OCI-LY3 (cell line): ENCODE results near the gene MTUS2.

ENCODE experiments used
- H2AFZ ChIP-seq: fragments of 200-600, 300-600 bp; shearing (Covaris generic); 2 replicates; pipeline ENCODE4 v1.6.0; 2014; ENCODE audit warnings: antibody characterized with exemption, low read depth, low read length
- H3K27ac ChIP-seq: fragments of 200-600, 300-600 bp; sonication (generic); 2 replicates; pipeline ENCODE4 v1.5.1; 2014; ENCODE audit warnings: mild to moderate bottlenecking, low read length, moderate library complexity, mixed read lengths
- H3K27me3 ChIP-seq: fragments of 200-600, 300-600 bp; sonication (generic); 2 replicates; pipeline ENCODE4 v1.6.1; 2014; ENCODE audit warnings: low read depth, low read length, mixed read lengths
- H3K36me3 ChIP-seq: fragments of 200-600, 300-600 bp; sonication (generic); replicated peaks from 2 replicates; pipeline ENCODE3; 2014; ENCODE audit warnings: low read depth, low read length, mixed read lengths
- H3K4me1 ChIP-seq: fragments of 300-600, 200-600 bp; sonication (generic); 2 replicates; pipeline ENCODE4 v1.6.1; 2014; ENCODE audit warnings: low read length, mixed read lengths
- H3K4me2 ChIP-seq: fragments of 200-600, 300-600 bp; sonication (generic); 2 replicates; pipeline ENCODE4 v1.6.1; 2014; ENCODE audit warnings: low read length, mixed read lengths
- H3K4me3 ChIP-seq: fragments of 300-600, 200-600 bp; sonication (generic); 2 replicates; pipeline ENCODE4 v1.5.1; 2014; ENCODE audit warnings: antibody characterized with exemption, mild to moderate bottlenecking, low read length, moderate library complexity
- H3K79me2 ChIP-seq: fragments of 300-600, 200-600 bp; shearing (Covaris generic); 2 replicates; pipeline ENCODE4 v1.6.1; 2014; ENCODE audit warnings: mild to moderate bottlenecking, low read length, mixed read lengths
- H3K9ac ChIP-seq: fragments of 300-600, 200-600 bp; shearing (Covaris generic); 2 replicates; pipeline ENCODE4 v1.6.0; 2014; ENCODE audit warnings: mild to moderate bottlenecking, low read length, moderate library complexity
- H3K9me3 ChIP-seq: fragments of 200-600, 300-600 bp; shearing (Covaris generic); 2 replicates; pipeline ENCODE4 v1.6.1; 2014; ENCODE audit warnings: low read length, mixed read lengths; ENCODE audit not compliant: insufficient read depth
- H4K20me1 ChIP-seq: fragments of 200-600, 300-600 bp; sonication (generic); 2 replicates; pipeline ENCODE4 v1.6.1; 2016; ENCODE audit warnings: low read length, mixed read lengths; ENCODE audit not compliant: insufficient read depth
- CTCF ChIP-seq: fragments of 200-600, 300-600 bp; sonication (generic); IDR thresholded peaks from 2 replicates; pipeline ENCODE4 v1.5.1; 2014; ENCODE audit warnings: antibody characterized with exemption, low read length, low read depth
- EZH2phosphoT487 ChIP-seq: fragments of 200-600 bp; shearing (Covaris generic); IDR thresholded peaks from 2 replicates; pipeline ENCODE4 v1.6.1; 2018; ENCODE audit warnings: antibody characterized with exemption, mixed run types, low read depth

Gene MTUS2

GRCh38 chr13:28854657-28855056 lies 34.5 kb downstream of the MTUS2 start:
- peak overlapping the region; percentile 29; the same call in 1 of the 2 replicates for H3K4me2 ChIP-seq
- H3K27ac ChIP-seq, result no peak overlapping the region
- no peak overlapping the region; the same call in 1 of the 2 replicates for H2AFZ ChIP-seq
- H3K9ac ChIP-seq, result no peak overlapping the region
- no peaks in the 10 kb centered on the region for H3K79me2 ChIP-seq
- TF ChIP-seq EZH2phosphoT487 (no peak), CTCF (no peak)
- H3K9me3 ChIP-seq, result no peaks in the 10 kb centered on the region
- peak overlapping the region; percentile 28; the same call in 1 of the 2 replicates for H3K4me3 ChIP-seq
- no peaks in the 10 kb centered on the region for H3K36me3 ChIP-seq
- no peaks in the 10 kb centered on the region for H4K20me1 ChIP-seq
- H3K27me3 ChIP-seq, result peaks cover 6% of the 10 kb centered on the region; the same call in 1 of the 2 replicates
- H3K4me1 ChIP-seq, result peaks cover 7% of the 10 kb centered on the region

- Histone ChIP-seq H3K27ac (no peak overlapping the region), H3K4me1 (no peaks in the 10 kb centered on the region; the same call in 1 of the 2 replicates), H3K9me3 (no peaks in the 10 kb centered on the region), H4K20me1 (no peaks in the 10 kb centered on the region), H3K4me2 (no peak overlapping the region), H3K36me3 (no peaks in the 10 kb centered on the region), H3K79me2 (no peaks in the 10 kb centered on the region), H3K9ac (no peak overlapping the region), H3K4me3 (no peak overlapping the region), H3K27me3 (peaks cover 6% of the 10 kb centered on the region; the same call in 1 of the 2 replicates), H2AFZ (no peak overlapping the region)
- no peak for TF ChIP-seq EZH2phosphoT487
- no peak for TF ChIP-seq CTCF
Observed at GRCh38 chr13:28856287-28856686, 36.1 kb downstream of the MTUS2 start.

GRCh38 chr13:28859069-28859468 lies 38.9 kb downstream of the MTUS2 start:
- Histone ChIP-seq H3K36me3 (no peaks in the 10 kb centered on the region), H3K4me1 (peaks cover 4% of the 10 kb centered on the region), H3K27me3 (no peaks in the 10 kb centered on the region; the same call in 1 of the 2 replicates), H3K9me3 (no peaks in the 10 kb centered on the region), H3K4me2 (no peak overlapping the region), H4K20me1 (no peaks in the 10 kb centered on the region), H2AFZ (no peak overlapping the region), H3K4me3 (no peak overlapping the region), H3K27ac (no peak overlapping the region), H3K79me2 (no peaks in the 10 kb centered on the region), H3K9ac (no peak overlapping the region)
- TF ChIP-seq CTCF, result no peak
- TF ChIP-seq EZH2phosphoT487, result no peak

- H4K20me1 ChIP-seq, result no peaks in the 10 kb centered on the region
- H3K4me1 ChIP-seq, result peaks cover 11% of the 10 kb centered on the region
- TF ChIP-seq EZH2phosphoT487, result no peak
- no peak for TF ChIP-seq CTCF
Observed at GRCh38 chr13:28859717-28860116, 39.6 kb downstream of the MTUS2 start.

More at GRCh38 chr13:28859717-28860116, 39.6 kb downstream of the MTUS2 start:
- H2AFZ ChIP-seq, result no peak overlapping the region
- H3K79me2 ChIP-seq, result no peaks in the 10 kb centered on the region
- no peaks in the 10 kb centered on the region for H3K36me3 ChIP-seq
- no peak overlapping the region for H3K4me2 ChIP-seq
- H3K4me3 ChIP-seq, result no peak overlapping the region
- no peaks in the 10 kb centered on the region; the same call in 1 of the 2 replicates for H3K27me3 ChIP-seq
- H3K9ac ChIP-seq, result no peak overlapping the region
- no peak overlapping the region for H3K27ac ChIP-seq
- no peaks in the 10 kb centered on the region for H3K9me3 ChIP-seq
